Measurements from ENCODE around the gene TTN. TPM values are rescaled to one million over a fixed set of nuclear protein-coding genes. Genes with fewer than 3 reads are reported as not detected.

Gene TTN
- total and polyA plus RNA-seq, 2 of the 4 experiments (the other 2 are of a cell fraction): 0.02 to 0.18 TPM

DNA sequence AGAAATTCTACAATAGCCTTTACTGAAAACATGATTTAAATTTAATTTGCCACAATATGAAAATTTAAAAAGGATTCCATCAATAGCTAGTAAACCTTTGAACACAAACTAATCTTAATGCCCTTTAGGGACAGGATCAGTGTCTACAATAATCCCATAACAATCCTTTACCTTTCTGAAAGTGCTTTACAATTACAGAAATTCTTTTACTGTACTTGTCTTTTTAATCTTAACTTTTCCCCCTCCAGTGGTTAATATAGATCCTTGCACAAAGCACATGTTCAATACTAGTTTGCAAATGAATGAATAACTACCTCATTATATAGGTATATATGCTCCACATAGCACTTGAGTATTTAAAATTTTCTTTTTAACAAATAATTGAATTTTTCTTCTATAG lies 204.3 kb downstream of the TTN start:
- in situ Hi-C loops (cut with MboI; ENCODE audit: low sequenced_read_pairs): no loop called here
- Histone ChIP-seq H3K36me3 (ENCODE audit: control insufficient read depth, insufficient read depth, low read length) (no peaks in the 10 kb centered on the region), H4K91ac (ENCODE audit: insufficient read depth, low read depth, low read length) (no peak overlapping the region), H3K23ac (ENCODE audit: low read depth, low read length) (no peak overlapping the region), H4K8ac (ENCODE audit: low read depth in 2 of 2, low read length in 2 of 2) (no peak overlapping the region), H2AK9ac (replicated peaks; ENCODE audit: low read depth, low read length, poor library complexity) (no peak overlapping the region), H2AK5ac (ENCODE audit: low read depth, low read length) (no peak overlapping the region), H3K14ac (replicated peaks; ENCODE audit: low read depth, low read length) (no peak overlapping the region), H3K4me3 (ENCODE audit: insufficient read depth, low read depth, low read length) (no peak overlapping the region), H2BK15ac (ENCODE audit: low read depth, low read length) (no peak overlapping the region), H4K20me1 (ENCODE audit: insufficient read depth, low read length) (no peaks in the 10 kb centered on the region), H2BK5ac (ENCODE audit: low read depth, low read length, poor library complexity, severe bottlenecking) (no peak overlapping the region), H2BK20ac (ENCODE audit: low read depth, low read length) (no peak overlapping the region), H3K56ac (ENCODE audit: extremely low read depth, insufficient read depth, low read length) (no peak overlapping the region), H3K9me1 (ENCODE audit: insufficient read depth, low read length) (0 out of 2 replicates have a peak, but pooled peaks cover 3% of the 10 kb centered on the region), H3K4me2 (ENCODE audit: low read depth, low read length) (no peak overlapping the region), H3K27ac (ENCODE audit: insufficient read depth, low read length) (no peak overlapping the region), H4K5ac (ENCODE audit: low read depth, low read length) (no peak overlapping the region), H3K79me1 (ENCODE audit: low read depth in 1 of 2, low read length in 2 of 2) (no peaks in the 10 kb centered on the region), H2AFZ (replicated peaks; ENCODE audit: low read length, poor library complexity) (no peak overlapping the region), H3K9ac (ENCODE audit: low read depth, low read length) (no peak overlapping the region), H3K4me1 (ENCODE audit: control insufficient read depth, insufficient read depth, low read length) (no peaks in the 10 kb centered on the region), H3K9me3 (ENCODE audit: control insufficient read depth, insufficient read depth, low read length) (no peaks in the 10 kb centered on the region), H3K27me3 (ENCODE audit: control insufficient read depth, insufficient read depth, low read length) (no peaks in the 10 kb centered on the region), H3K18ac (ENCODE audit: low read depth, low read length) (no peak overlapping the region), H2BK120ac (ENCODE audit: low read depth, low read length) (no peak overlapping the region), H3K4ac (ENCODE audit: low read depth, low read length) (no peak overlapping the region)
- ChIA-PET POLR2A (ENCODE audit: unreplicated experiment) (no interaction called here), CTCF (no interaction called here)
- DNase-seq (no peak), ATAC-seq (ENCODE audit: low read depth) (no peak)
- TF ChIP-seq RAD21 (IDR thresholded peaks at IDR 0.05; ENCODE audit: low read length): no peak
- no peak for TF ChIP-seq MAZ (IDR thresholded peaks at IDR 0.05; ENCODE audit: borderline replicate concordance, low read depth, low read length)
- TF ChIP-seq, protein P1, sequence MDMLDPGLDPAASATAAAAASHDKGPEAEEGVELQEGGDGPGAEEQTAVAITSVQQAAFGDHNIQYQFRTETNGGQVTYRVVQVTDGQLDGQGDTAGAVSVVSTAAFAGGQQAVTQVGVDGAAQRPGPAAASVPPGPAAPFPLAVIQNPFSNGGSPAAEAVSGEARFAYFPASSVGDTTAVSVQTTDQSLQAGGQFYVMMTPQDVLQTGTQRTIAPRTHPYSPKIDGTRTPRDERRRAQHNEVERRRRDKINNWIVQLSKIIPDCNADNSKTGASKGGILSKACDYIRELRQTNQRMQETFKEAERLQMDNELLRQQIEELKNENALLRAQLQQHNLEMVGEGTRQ (IDR thresholded peaks at IDR 0.05; ENCODE audit: low read depth, low read length): no peak
- TF ChIP-seq, protein P2, sequence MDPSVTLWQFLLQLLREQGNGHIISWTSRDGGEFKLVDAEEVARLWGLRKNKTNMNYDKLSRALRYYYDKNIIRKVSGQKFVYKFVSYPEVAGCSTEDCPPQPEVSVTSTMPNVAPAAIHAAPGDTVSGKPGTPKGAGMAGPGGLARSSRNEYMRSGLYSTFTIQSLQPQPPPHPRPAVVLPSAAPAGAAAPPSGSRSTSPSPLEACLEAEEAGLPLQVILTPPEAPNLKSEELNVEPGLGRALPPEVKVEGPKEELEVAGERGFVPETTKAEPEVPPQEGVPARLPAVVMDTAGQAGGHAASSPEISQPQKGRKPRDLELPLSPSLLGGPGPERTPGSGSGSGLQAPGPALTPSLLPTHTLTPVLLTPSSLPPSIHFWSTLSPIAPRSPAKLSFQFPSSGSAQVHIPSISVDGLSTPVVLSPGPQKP (IDR thresholded peaks at IDR 0.05; ENCODE audit: borderline replicate concordance, low read depth, low read length): no peak
- no peak for TF ChIP-seq NFE2L2 (IDR thresholded peaks at IDR 0.05; ENCODE audit: low read depth, low read length)
- TF ChIP-seq MXI1 (IDR thresholded peaks at IDR 0.05; ENCODE audit: borderline replicate concordance, low read depth, low read length): no peak
- TF ChIP-seq SMC3 (IDR thresholded peaks at IDR 0.05; ENCODE audit: low read depth, low read length): no peak
- no peak for TF ChIP-seq BHLHE40 (IDR thresholded peaks at IDR 0.05; ENCODE audit: low read depth, low read length)
- no peak for TF ChIP-seq CEBPB (IDR thresholded peaks at IDR 0.05; ENCODE audit: low read depth, low read length)
- TF ChIP-seq, protein P3, sequence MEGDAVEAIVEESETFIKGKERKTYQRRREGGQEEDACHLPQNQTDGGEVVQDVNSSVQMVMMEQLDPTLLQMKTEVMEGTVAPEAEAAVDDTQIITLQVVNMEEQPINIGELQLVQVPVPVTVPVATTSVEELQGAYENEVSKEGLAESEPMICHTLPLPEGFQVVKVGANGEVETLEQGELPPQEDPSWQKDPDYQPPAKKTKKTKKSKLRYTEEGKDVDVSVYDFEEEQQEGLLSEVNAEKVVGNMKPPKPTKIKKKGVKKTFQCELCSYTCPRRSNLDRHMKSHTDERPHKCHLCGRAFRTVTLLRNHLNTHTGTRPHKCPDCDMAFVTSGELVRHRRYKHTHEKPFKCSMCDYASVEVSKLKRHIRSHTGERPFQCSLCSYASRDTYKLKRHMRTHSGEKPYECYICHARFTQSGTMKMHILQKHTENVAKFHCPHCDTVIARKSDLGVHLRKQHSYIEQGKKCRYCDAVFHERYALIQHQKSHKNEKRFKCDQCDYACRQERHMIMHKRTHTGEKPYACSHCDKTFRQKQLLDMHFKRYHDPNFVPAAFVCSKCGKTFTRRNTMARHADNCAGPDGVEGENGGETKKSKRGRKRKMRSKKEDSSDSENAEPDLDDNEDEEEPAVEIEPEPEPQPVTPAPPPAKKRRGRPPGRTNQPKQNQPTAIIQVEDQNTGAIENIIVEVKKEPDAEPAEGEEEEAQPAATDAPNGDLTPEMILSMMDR (conservative IDR thresholded peaks at IDR 0.05; ENCODE audit: low read depth, low read length): no peak
- no peak for TF ChIP-seq FOS (IDR thresholded peaks at IDR 0.05; ENCODE audit: low read depth, low read length)
- TF ChIP-seq POLR2A (IDR thresholded peaks at IDR 0.05; ENCODE audit: low read depth, low read length): no peak
- TF ChIP-seq MAFK (IDR thresholded peaks at IDR 0.05; ENCODE audit: low read depth, low read length): no peak
- no peak for TF ChIP-seq RFX5 (IDR thresholded peaks at IDR 0.05; ENCODE audit: low read depth, low read length)
- TF ChIP-seq RCOR1 (IDR thresholded peaks at IDR 0.05; ENCODE audit: insufficient replicate concordance, low read length): no peak
- no peak for TF ChIP-seq CHD1 (IDR thresholded peaks at IDR 0.05; ENCODE audit: low read depth, low read length)
- intact Hi-C loops (cut with micrococcal nuclease): no loop called here
- no TSS peak for BruUV-seq (replicated peaks)
- dilution Hi-C loops (cut with HindIII; ENCODE audit: low sequenced_read_pairs, unreplicated experiment): no loop called here

Measured in IMR-90 (cell line).